Common myeloid progenitor, CD34-positive (primary cell): ENCODE measurements around the gene RNF187.

Source experiments
- CTCF ChIA-PET: fragments of 350-600 bp; sonication (Branson Sonifier 250); formaldehyde crosslinking; loops from one replicate; lab custom pipeline; 2021; ENCODE audit warnings: antibody characterized with exemption; lab: Charles Lee
- POLR2A ChIA-PET: fragments of 350-600 bp; sonication (Branson Sonifier 250); formaldehyde crosslinking; loops from one replicate; lab custom pipeline; 2021; ENCODE audit warnings: antibody characterized with exemption; lab: Charles Lee
- DNase-seq, 3 donors: peaks; one replicate each; pipeline versions ENCODE4 v3.0.0 to v3.0.0-alpha.2; 2013
- H3K27ac ChIP-seq, 2 experiments: 1 replicate in 1 of 2; 2 replicates in 1 of 2; pipeline ENCODE4 v1.7.0; 2013; ENCODE audit warnings: inconsistent platforms in 2 of 2, low read length in 2 of 2, mild to moderate bottlenecking in 2 of 2, low read depth in 1 of 2, moderate library complexity in 1 of 2; ENCODE audit not compliant: severe bottlenecking in 2 of 2, insufficient read depth in 1 of 2, poor library complexity in 1 of 2
- H3K27me3 ChIP-seq, 5 experiments: replicated peaks in 2 of 5; 1 replicate in 3 of 5; 2 replicates in 2 of 5; pipeline versions ENCODE4 v1.6.1 to v1.7.0; 2013; ENCODE audit warnings: low read length in 4 of 5, mild to moderate bottlenecking in 2 of 5, moderate library complexity in 2 of 5, inconsistent platforms in 1 of 5; ENCODE audit not compliant: insufficient read depth in 5 of 5, control insufficient read depth in 4 of 5
- H3K36me3 ChIP-seq, 4 experiments: 1 replicate in 2 of 4; 2 replicates in 2 of 4; pipeline versions ENCODE4 v1.6.1 to v1.7.0; 2013; ENCODE audit warnings: low read length in 3 of 4, control low read depth in 1 of 4, mild to moderate bottlenecking in 1 of 4; ENCODE audit not compliant: control insufficient read depth in 4 of 4, insufficient read depth in 4 of 4
- H3K4me1 ChIP-seq, 4 experiments: 1 replicate in 3 of 4; 2 replicates in 1 of 4; pipeline versions ENCODE4 v1.6.1 to v1.7.1; 2013; ENCODE audit warnings: low read length in 3 of 4, mild to moderate bottlenecking in 3 of 4, control low read depth in 1 of 4, inconsistent platforms in 1 of 4, moderate library complexity in 1 of 4; ENCODE audit not compliant: control insufficient read depth in 4 of 4, insufficient read depth in 4 of 4; ENCODE audit errors: control extremely low read depth in 1 of 4
- H3K4me3 ChIP-seq, 7 experiments: 1 replicate in 4 of 7; 2 replicates in 3 of 7; pipeline versions ENCODE4 v1.5.1 to v1.7.0; 2013; ENCODE audit warnings: mild to moderate bottlenecking in 7 of 7, low read length in 6 of 7, moderate library complexity in 6 of 7, inconsistent platforms in 2 of 7, low read depth in 2 of 7, control low read depth in 1 of 7; ENCODE audit not compliant: insufficient read depth in 4 of 7, control insufficient read depth in 1 of 7; ENCODE audit errors: extremely low read depth in 1 of 7
- H3K9me3 ChIP-seq, 5 experiments: 1 replicate in 4 of 5; 2 replicates in 1 of 5; pipeline versions ENCODE4 v1.6.1 to v1.7.1; 2013; ENCODE audit warnings: low read length in 4 of 5, mild to moderate bottlenecking in 2 of 5, inconsistent platforms in 1 of 5, low read depth in 1 of 5, moderate library complexity in 1 of 5; ENCODE audit not compliant: control insufficient read depth in 4 of 5, insufficient read depth in 2 of 5; ENCODE audit errors: control extremely low read depth in 1 of 5
- WGBS: methylation state at CpG from one replicate; pipeline ENCODE4 v1.1.5; 2013; ENCODE audit not compliant: insufficient coverage; 5-methylcytosine and 5-hydroxymethylcytosine counted together

Gene RNF187

GRCh38 chr1:228483789-228484188 lies 3.4 kb upstream of the RNF187 start:
- ChIA-PET POLR2A (no interaction called here), CTCF (interaction anchor here (0.9 kb wide), 1 partner anchor 10 kb away, joined by 3 read pairs; no protein-coding TSS in a partner anchor)
- DNase-seq, result no peak
- Histone ChIP-seq H3K4me3 (no peak overlapping the region), H3K9me3 (no peaks in the 10 kb centered on the region), H3K27me3 (no peaks in the 10 kb centered on the region), H3K36me3 (no peaks in the 10 kb centered on the region), H3K4me1 (peaks cover 0 to 34% (median 24%) of the 10 kb centered on the region in 4 experiments), H3K27ac (no peak overlapping the region)
- WGBS, result no CpG with 5 or more reads among the region's 1 CpG

GRCh38 chr1:228486596-228487335 lies 416 bp upstream of the RNF187 start:
- Histone ChIP-seq H3K9me3 (no peaks in the 10 kb centered on the region), H3K27me3 (no peaks in the 10 kb centered on the region), H3K4me1 (peaks cover 0 to 16% (median 14%) of the 10 kb centered on the region in 4 experiments), H3K4me3 (peak overlapping the region; percentile 86 to 99 (median 95)), H3K36me3 (peaks cover 4 to 25% (median 15%) of the 10 kb centered on the region in 4 experiments), H3K27ac (peak overlapping the region; percentile 100)
- DNase-seq, result peak; percentile 82 to 92 (median 85)
- POLR2A ChIA-PET, result interaction anchor here (0.7 to 2.4 kb wide), 3 partner anchors 13 to 108 kb away, joined by 3 to 6 read pairs (median 4); a partner anchor contains a TSS
- under 1% methylated on average over 47 of the region's 60 CpGs for WGBS
- CTCF ChIA-PET, result interaction anchor here (0.7 to 3.3 kb wide), 11 partner anchors 8 to 356 kb away, joined by 3 to 19 read pairs (median 4); no protein-coding TSS in a partner anchor

- peaks cover 0 to 16% (median 14%) of the 10 kb centered on the region in 4 experiments for H3K4me1 ChIP-seq
- H3K4me3 ChIP-seq, result peak overlapping the region; percentile 10 to 99 (median 95)
- H3K27ac ChIP-seq, result peak overlapping the region in 1 of 2 experiments; percentile 74
- ChIA-PET CTCF (interaction anchor here (0.6 to 3.3 kb wide), 8 partner anchors 9 to 213 kb away, joined by 3 to 17 read pairs (median 4); a partner anchor contains a TSS), POLR2A (interaction anchor here (2.4 kb wide), 1 partner anchor 31 kb away, joined by 6 read pairs; a partner anchor contains a TSS)
- no peaks in the 10 kb centered on the region for H3K27me3 ChIP-seq
- no peaks in the 10 kb centered on the region for H3K9me3 ChIP-seq
- H3K36me3 ChIP-seq, result peaks cover 6 to 35% (median 22%) of the 10 kb centered on the region in 4 experiments
- 44% methylated on average over 12 of the region's 18 CpGs for WGBS
- peak in 1 of 3 donors; percentile 54 for DNase-seq
Measured at GRCh38 chr1:228488125-228488817, 1.1 kb downstream of the RNF187 start.

- no peak for DNase-seq
- CTCF ChIA-PET, result interaction anchor here (1.4 to 3.3 kb wide), 6 partner anchors 11 to 31 kb away, joined by 3 to 17 read pairs (median 7); a partner anchor contains a TSS
- H3K27me3 ChIP-seq, result no peaks in the 10 kb centered on the region
- POLR2A ChIA-PET, result interaction anchor here (2.4 kb wide), 1 partner anchor 31 kb away, joined by 6 read pairs; a partner anchor contains a TSS
- H3K4me1 ChIP-seq, result peaks cover 0 to 16% (median 14%) of the 10 kb centered on the region in 4 experiments
- peak overlapping the region in 4 of 7 experiments; percentile 13 to 99 (median 91) for H3K4me3 ChIP-seq
- peak overlapping the region in 1 of 2 experiments; percentile 74 for H3K27ac ChIP-seq
- WGBS, result 100% methylated on average over 8 of the region's 9 CpGs
- no peaks in the 10 kb centered on the region for H3K9me3 ChIP-seq
- peaks cover 9 to 43% (median 29%) of the 10 kb centered on the region in 4 experiments for H3K36me3 ChIP-seq
Measured at GRCh38 chr1:228488818-228489674, 1.9 kb downstream of the RNF187 start.

GRCh38 chr1:228490120-228491078 lies 3.2 kb downstream of the RNF187 start:
- ChIA-PET CTCF (interaction anchor here (0.7 to 2.7 kb wide), 6 partner anchors 10 to 32 kb away, joined by 3 to 16 read pairs (median 4); a partner anchor contains a TSS), POLR2A (no interaction called here)

More at GRCh38 chr1:228490120-228491078, 3.2 kb downstream of the RNF187 start:
- Histone ChIP-seq H3K27me3 (no peaks in the 10 kb centered on the region), H3K4me3 (no peak overlapping the region), H3K4me1 (peaks cover 0 to 16% (median 14%) of the 10 kb centered on the region in 4 experiments), H3K36me3 (peaks cover 10 to 56% (median 38%) of the 10 kb centered on the region in 4 experiments), H3K9me3 (no peaks in the 10 kb centered on the region), H3K27ac (peak overlapping the region in 1 of 2 experiments; percentile 32)
- DNase-seq, result no peak
- WGBS, result 98% methylated on average over 4 of the region's 6 CpGs
